NCI-H128 (cell line): ENCODE data around the gene PRXL2C.

Experiments used
- DNase-seq: peaks from one replicate; lab custom pipeline; 2025; ENCODE audit not compliant: unreplicated experiment; lab: John Stamatoyannopoulos, UW

The PRXL2C gene

DNA sequence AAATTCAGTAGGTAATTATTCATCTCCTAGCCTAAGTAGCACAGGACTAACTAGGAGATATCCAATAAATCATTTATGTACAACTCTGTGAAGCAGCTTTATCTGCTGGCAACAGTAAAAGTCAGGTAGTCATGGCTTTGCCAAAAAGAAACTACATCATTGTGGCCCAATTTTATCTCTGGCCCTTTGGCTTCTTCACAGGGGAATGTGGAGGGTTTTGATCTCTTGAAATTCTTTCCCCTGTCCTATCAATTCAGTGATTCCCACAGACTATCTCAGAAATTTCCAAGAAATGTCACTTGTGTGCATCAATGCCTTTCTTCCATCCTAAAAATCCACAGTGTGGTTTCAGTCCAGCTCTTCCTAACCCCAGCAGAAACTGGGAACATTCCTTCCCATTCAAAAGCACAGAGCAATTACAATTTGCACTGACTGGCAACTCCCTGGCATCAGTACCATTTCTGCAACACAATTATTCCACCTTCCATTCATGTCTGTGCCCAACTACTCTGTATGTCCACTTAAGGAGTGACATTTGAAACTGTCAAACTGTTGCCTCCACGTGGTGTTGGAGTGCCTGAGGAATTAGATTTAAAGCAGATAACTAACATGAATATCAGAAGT is 42.0 kb downstream of the PRXL2C start:
- DNase-seq: no peak

DNA sequence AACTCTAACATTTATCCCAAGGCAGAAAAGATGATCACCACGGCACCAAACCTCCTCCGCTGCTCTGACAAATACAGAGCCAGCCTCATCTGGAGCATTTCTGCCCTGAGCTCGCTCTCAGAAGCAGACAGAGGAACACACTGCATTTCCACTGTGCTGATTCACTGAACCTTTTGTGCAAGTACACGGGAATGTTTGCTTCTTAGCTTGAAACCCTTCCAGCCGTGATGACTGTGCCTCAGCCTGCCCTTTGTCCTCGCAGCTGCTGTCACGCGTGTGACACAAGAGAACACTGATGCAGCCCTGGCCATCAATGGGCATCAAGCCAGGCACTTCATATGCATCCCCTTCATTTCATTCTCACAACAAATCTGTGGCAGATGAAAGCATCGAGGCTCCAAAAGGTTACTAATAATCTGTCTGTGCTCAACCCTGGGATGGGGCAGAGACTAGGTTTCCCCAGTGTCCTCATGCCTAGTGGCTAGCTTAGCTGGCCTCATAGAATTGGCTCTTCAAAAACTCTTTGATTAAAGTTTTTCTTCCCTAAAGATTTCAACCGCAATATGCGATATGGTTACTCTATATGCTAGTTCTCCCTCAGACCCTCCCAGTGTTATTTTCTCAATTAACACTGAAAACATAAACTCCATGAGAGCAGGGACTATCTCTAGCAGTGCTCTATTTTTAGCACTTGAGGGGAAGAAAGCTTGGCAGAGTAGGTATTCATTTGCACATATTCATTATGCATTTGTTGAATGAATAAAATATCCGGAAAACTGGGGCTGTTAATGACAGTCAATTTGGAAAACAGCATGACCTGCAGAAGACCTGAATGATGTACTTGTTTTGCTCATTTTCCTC is 42.8 kb downstream of the PRXL2C start:
- DNase-seq: no peak

- no peak for DNase-seq
These were observed 43.8 kb downstream of the PRXL2C start for GRCh38 chr9:96611302-96611701.

DNA sequence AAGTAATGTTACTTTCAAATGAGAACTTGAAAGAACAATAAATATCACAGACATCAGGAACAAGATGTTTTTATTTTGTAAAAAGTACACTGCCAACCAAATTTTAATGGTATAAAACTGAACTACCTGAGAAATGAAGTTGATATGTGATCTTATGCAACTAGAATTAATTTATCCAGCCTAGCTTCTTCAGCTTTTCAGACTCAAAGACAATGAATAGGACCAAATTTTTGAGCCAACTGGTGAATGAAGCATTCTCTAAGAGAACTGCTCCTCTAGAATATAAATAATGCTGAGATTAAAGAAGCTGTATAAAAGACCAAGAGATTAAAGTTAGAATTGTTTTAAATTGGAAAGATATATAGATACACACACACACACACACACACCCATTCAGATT is 45.4 kb downstream of the PRXL2C start:
- DNase-seq: no peak

GRCh38 chr9:96607971-96608370 is 47.1 kb downstream of the PRXL2C start:
- no peak for DNase-seq

DNA sequence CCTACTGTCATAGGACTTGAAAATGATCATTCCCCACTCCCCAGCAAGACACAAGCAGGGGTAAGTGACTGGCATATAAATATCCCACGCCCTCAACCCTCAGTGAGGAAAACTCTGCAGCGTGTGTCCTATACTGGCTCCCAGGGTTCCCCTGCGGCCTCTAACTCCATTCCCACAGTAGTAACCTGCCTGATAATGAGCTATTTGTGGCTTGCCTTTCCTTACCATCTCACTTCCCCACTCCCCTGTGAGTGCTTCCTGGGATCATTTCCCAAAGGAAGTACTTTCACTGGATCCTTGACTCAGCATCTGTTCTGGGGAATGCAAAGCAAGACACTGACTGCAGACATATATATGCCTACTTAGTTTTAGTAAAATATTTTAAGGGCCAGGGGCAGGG is 49.8 kb downstream of the PRXL2C start:
- DNase-seq: no peak

DNA sequence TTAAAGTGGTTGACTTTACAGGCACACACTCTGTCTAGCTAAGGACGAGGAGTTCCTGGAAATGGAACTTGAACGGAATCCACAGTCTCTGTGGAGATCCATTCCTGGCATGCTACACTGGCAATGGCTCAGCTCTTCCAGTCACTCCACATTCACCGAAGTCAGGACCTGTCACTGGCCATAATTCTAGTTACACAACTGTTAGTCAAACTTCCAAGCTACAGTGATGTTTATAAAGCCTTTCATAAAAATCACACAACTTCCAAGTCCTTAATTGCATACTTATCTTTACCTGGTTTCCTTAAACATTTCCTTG is 51.2 kb downstream of the PRXL2C start:
- no peak for DNase-seq

GRCh38 chr9:96603305-96604003 is 51.7 kb downstream of the PRXL2C start:
- DNase-seq: no peak

DNA sequence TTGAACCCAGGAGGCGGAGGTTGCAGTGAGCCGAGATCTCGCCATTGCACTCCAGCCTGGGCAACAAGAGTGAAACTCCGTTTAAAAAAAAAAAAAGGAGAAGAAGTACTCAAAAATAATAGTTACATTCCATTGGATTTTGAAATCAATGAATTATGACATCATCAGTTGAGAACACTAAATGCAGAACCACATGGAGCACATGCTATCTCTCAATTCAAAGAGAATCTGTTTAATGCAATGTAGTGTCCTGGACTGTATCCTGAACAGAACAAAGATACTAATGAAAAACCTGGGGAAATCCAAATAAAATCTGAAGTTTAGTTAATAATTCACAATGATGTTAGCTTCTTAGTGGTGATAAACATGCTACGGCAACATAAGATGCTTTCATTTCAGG is 55.8 kb downstream of the PRXL2C start:
- DNase-seq: no peak

- no peak for DNase-seq
These were observed 58.5 kb downstream of the PRXL2C start for GRCh38 chr9:96596601-96597111.
